Measurements from ENCODE around the gene PIAS1.
"Not testable (repeated sequence)": the region's sequence is repeated elsewhere in the genome, so short reads cannot be mapped to it uniquely, and the experiment has no call there.

DNA sequence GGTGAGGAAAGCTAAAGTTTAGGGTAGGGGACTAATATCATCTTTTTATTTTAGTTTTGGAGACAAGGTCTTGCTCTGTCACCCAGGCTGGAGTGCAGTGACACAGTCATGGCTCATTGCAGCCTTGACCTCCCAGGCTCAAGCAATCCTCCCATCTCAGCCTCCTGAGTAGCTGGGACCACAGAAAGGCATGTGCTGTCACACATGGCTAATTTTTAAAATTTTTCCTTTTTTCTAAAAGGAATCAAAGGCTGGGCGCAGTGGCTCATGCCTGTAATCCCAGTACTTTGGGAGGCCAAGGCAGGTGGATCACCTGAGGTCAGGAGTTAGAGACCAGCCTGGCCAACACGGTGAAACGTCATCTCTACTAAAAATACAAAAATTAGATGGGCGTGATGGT lies 171.3 kb downstream of the PIAS1 start:
- TF ChIP-seq SUZ12 (IDR thresholded peaks at IDR 0.05; ENCODE audit: extremely low read depth, insufficient read depth, insufficient read length); YY1 (IDR thresholded peaks at IDR 0.05; ENCODE audit: insufficient read depth, insufficient read length): not testable (repeated sequence)
